NT2/D1 (cell line): ENCODE measurements around the gene CARD14.

ENCODE experiments used
- DNase-seq: peaks from one replicate; pipeline ENCODE4 v3.0.0-alpha.2; 2011; ENCODE audit warnings: low read depth, low spot score
- H3K27me3 ChIP-seq: 2 replicates; pipeline ENCODE4 v1.6.0; 2011; ENCODE audit warnings: mild to moderate bottlenecking; ENCODE audit not compliant: insufficient read length, insufficient read depth
- H3K36me3 ChIP-seq: 2 replicates; pipeline ENCODE4 v1.6.1; 2011; ENCODE audit warnings: mild to moderate bottlenecking, low read length, mixed read lengths; ENCODE audit not compliant: insufficient read depth, insufficient read length
- H3K4me1 ChIP-seq: 2 replicates; pipeline ENCODE4 v1.5.1; 2011; ENCODE audit not compliant: insufficient read depth, insufficient read length
- H3K4me3 ChIP-seq: 2 replicates; pipeline ENCODE4 v1.5.1; 2011; ENCODE audit warnings: low read depth; ENCODE audit not compliant: insufficient read length
- H3K9ac ChIP-seq: 2 replicates; pipeline ENCODE4 v1.6.0; 2011; ENCODE audit warnings: low read depth; ENCODE audit not compliant: insufficient read length
- H3K9me3 ChIP-seq: 2 replicates; pipeline ENCODE4 v1.5.1; 2011; ENCODE audit warnings: mild to moderate bottlenecking, low read length; ENCODE audit not compliant: insufficient read depth
- SUZ12 ChIP-seq: IDR thresholded peaks from 2 replicates; pipeline ENCODE4 v1.6.1; 2011; ENCODE audit not compliant: insufficient read length, insufficient read depth; ENCODE audit errors: extremely low read depth
- YY1 ChIP-seq: IDR thresholded peaks from 2 replicates; pipeline ENCODE4 v1.6.1; 2011; ENCODE audit not compliant: insufficient read length, insufficient read depth
- ZNF274 ChIP-seq: IDR thresholded peaks from 2 replicates; pipeline ENCODE4 v1.6.1; 2011; ENCODE audit warnings: mild to moderate bottlenecking, low read depth, low read length

CARD14 gene

DNA sequence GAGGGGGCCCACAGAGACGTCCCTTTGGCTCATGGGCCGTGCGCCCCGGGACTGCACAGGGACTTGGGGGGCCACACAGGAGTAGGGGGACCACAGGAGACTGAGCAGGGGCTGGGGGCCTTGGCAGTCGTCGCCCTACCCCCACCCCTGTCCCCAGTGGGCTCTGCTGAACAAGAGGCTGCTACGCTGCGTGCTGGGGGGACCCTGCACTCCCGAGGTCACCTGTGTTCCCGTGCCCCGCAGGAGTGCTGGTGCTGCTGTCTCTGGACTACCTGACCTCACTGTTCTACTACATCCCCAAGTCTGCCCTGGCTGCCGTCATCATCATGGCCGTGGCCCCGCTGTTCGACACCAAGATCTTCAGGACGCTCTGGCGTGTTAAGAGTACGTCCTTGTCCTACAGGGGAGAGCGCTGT lies 76.4 kb downstream of the CARD14 start:
- TF ChIP-seq YY1 (no peak), ZNF274 (no peak), SUZ12 (no peak)
- H3K9ac ChIP-seq, result no peak overlapping the region
- no peaks in the 10 kb centered on the region for H3K27me3 ChIP-seq
- H3K9me3 ChIP-seq, result no peaks in the 10 kb centered on the region
- H3K4me3 ChIP-seq, result no peak overlapping the region
- peaks cover 69% of the 10 kb centered on the region for H3K36me3 ChIP-seq
- H3K4me1 ChIP-seq, result peaks cover 10% of the 10 kb centered on the region
- no peak for DNase-seq

DNA sequence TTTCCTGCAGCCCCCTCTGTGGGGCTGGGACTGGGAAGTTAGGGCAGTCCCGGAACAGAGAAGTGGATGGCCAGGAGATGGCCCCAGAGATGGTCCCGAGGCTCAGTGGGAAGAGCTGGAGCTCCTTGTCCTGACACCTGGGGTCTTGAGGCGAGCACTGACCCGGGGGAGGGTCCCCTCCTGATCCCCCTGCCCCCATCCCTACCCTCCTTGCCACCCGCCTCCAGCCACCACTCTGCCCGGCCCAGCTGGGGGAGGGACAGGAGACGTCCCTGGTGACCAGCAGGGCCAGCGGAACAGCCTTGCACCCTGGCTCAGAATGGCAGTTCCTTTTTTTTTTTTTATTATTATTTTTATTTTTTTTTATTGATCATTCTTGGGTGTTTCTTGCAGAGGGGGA lies 76.9 kb downstream of the CARD14 start:
- Histone ChIP-seq H3K4me1 (peaks cover 10% of the 10 kb centered on the region), H3K9me3 (no peaks in the 10 kb centered on the region), H3K9ac (no peak overlapping the region), H3K27me3 (no peaks in the 10 kb centered on the region), H3K4me3 (no peak overlapping the region), H3K36me3 (peaks cover 66% of the 10 kb centered on the region)
- no peak for DNase-seq
- no peak for TF ChIP-seq ZNF274
- no peak for TF ChIP-seq YY1
- no peak for TF ChIP-seq SUZ12

DNA sequence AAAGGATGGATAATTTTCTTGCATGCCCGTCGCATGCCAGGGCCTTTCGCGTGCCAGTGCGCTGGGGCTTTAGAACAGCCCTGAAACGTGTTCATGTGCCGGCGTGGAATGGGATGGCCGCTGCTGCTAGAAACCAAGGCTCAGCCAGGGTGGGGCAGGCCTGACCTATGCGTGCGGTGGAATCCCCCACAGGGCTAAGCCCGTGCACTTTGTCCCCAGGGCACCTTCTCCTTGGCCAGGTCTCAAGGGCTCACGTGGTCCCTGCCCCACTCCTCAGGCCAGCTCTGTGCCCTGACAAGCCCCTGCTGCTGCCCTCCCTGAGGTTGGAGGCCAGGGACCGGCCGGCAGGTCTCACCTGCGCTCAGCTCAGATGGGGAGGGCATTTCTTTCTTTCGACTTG lies 77.7 kb downstream of the CARD14 start:
- H3K9me3 ChIP-seq, result no peaks in the 10 kb centered on the region
- peaks cover 10% of the 10 kb centered on the region for H3K4me1 ChIP-seq
- peaks cover 66% of the 10 kb centered on the region for H3K36me3 ChIP-seq
- no peak for TF ChIP-seq ZNF274
- H3K27me3 ChIP-seq, result no peaks in the 10 kb centered on the region
- no peak overlapping the region for H3K4me3 ChIP-seq
- H3K9ac ChIP-seq, result no peak overlapping the region
- no peak for DNase-seq

DNA sequence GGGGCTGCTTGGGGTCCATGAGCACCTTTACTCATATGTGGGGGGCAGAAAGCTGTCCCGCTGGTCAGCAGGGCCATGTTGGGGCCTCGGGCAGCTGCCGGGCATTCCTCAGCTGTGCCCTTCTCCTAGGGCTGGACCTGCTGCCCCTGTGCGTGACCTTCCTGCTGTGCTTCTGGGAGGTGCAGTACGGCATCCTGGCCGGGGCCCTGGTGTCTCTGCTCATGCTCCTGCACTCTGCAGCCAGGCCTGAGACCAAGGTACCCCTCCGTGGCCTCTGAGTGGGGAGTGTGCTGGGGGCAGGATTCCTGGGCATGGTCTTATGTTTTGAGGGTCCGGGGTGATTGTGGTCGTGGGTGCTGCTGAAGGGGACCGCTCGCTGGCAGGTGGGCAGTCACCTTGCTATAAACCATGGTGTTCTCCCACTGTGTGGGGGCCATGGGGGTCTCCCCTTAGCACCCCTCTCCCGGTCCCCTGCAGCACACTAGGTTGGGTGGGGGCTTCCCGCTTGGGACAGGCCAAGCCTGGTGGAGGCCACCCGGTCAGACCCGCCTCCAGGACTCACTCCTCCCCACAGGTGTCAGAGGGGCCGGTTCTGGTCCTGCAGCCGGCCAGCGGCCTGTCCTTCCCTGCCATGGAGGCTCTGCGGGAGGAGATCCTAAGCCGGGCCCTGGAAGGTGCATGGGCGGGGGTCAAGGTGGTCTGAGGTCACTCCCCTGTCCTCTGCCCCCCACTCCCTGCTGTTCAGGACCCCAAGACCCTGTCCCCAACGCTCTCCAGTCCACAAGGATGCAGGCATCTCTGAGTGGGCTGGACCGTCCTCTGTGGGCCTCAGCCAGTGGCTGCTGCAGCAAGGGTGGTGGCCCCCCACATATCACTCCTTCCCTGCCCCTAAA lies 78.4 kb downstream of the CARD14 start:
- H3K9ac ChIP-seq, result no peak overlapping the region
- DNase-seq, result no peak
- peaks cover 10% of the 10 kb centered on the region for H3K4me1 ChIP-seq
- H3K36me3 ChIP-seq, result peaks cover 69% of the 10 kb centered on the region
- no peaks in the 10 kb centered on the region for H3K27me3 ChIP-seq
- TF ChIP-seq YY1, result no peak
- TF ChIP-seq SUZ12, result no peak
- no peak for TF ChIP-seq ZNF274
- no peak overlapping the region for H3K4me3 ChIP-seq
- H3K9me3 ChIP-seq, result no peaks in the 10 kb centered on the region

DNA sequence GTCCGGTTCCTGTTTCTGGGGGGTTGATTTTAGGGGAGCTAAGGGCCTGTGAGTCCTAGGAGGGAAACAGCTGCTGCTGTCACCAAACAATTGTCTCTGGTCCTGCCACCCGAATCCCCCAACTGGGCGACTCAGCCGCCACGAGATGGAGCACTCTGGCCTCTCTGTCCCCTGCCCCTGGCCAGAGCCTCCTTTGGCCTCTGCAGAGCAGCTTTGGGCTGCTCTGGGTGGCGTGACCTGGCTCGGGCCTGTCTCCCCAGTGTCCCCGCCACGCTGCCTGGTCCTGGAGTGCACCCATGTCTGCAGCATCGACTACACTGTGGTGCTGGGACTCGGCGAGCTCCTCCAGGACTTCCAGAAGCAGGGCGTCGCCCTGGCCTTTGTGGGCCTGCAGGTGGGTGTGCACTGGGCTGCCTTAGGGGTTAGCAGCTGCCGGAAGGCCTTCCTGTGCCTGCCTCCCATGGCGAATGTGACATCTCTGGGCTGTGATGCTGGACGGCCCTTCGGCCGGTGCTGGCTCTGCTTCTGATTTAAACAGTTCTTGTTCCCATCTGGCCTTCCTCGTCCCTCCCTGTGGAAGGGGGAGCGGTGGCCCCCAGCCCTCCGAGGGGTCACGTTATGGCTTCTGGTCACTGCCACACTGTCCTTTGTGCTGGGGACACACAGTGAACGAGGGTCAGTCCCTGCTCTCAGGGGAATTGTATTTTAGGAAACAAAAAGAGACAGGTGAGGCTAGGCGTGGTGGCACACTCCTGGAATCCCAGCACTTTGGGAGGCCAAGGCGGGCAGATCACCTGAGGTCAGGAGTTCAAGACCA lies 79.3 kb downstream of the CARD14 start:
- DNase-seq, result no peak
- Histone ChIP-seq H3K27me3 (no peaks in the 10 kb centered on the region), H3K4me3 (no peak overlapping the region), H3K4me1 (peaks cover 5% of the 10 kb centered on the region), H3K9me3 (no peaks in the 10 kb centered on the region), H3K9ac (no peak overlapping the region), H3K36me3 (peaks cover 69% of the 10 kb centered on the region)
- TF ChIP-seq SUZ12 (no peak), YY1 (no peak), ZNF274 (no peak)

DNA sequence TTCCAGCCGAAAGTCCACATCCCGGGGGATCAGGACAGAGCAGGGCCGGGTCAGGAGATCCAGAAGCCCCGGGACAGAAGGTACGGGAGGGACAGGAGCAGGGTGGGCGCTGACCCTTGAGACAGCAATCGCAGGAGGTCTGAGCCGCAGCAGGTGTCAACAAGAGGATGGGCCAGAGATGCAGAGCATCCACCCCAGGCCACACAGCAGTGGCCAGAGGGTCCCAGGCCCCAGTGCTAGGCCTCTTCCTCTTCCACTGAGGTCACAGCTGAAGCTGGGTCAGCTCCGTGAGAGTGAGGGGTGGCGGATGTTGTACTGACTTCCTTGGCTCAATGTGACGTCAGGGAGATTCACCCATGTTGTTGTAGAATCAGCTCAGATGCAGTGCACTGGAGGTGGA lies 82.1 kb downstream of the CARD14 start:
- TF ChIP-seq SUZ12, result no peak
- TF ChIP-seq YY1, result no peak
- no peak for TF ChIP-seq ZNF274
- Histone ChIP-seq H3K9me3 (no peaks in the 10 kb centered on the region), H3K9ac (no peak overlapping the region), H3K4me3 (no peak overlapping the region), H3K4me1 (peaks cover 5% of the 10 kb centered on the region), H3K36me3 (peaks cover 46% of the 10 kb centered on the region), H3K27me3 (no peaks in the 10 kb centered on the region)
- no peak for DNase-seq

DNA sequence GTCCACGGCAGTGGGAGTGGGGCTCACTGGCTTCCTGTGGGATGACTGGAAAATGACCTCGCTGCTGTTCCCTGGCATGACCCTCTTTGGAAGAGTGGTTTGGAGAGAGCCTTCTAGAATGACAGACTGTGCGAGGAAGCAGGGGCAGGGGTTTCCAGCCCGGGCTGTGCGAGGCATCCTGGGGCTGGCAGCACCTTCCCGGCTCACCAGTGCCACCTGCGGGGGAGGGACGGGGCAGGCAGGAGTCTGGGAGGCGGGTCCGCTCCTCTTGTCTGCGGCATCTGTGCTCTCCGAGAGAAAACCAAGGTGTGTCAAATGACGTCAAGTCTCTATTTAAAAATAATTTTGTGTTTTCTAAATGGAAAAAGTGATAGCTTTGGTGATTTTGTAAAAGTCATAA lies 83.0 kb downstream of the CARD14 start:
- Histone ChIP-seq H3K9ac (no peak overlapping the region), H3K4me3 (no peak overlapping the region), H3K9me3 (no peaks in the 10 kb centered on the region), H3K36me3 (peaks cover 40% of the 10 kb centered on the region), H3K27me3 (no peaks in the 10 kb centered on the region), H3K4me1 (peaks cover 12% of the 10 kb centered on the region)
- DNase-seq, result no peak
- TF ChIP-seq ZNF274 (no peak), YY1 (no peak), SUZ12 (no peak)
